ENCODE data around the gene SMC5.

SMC5 gene

DNA sequence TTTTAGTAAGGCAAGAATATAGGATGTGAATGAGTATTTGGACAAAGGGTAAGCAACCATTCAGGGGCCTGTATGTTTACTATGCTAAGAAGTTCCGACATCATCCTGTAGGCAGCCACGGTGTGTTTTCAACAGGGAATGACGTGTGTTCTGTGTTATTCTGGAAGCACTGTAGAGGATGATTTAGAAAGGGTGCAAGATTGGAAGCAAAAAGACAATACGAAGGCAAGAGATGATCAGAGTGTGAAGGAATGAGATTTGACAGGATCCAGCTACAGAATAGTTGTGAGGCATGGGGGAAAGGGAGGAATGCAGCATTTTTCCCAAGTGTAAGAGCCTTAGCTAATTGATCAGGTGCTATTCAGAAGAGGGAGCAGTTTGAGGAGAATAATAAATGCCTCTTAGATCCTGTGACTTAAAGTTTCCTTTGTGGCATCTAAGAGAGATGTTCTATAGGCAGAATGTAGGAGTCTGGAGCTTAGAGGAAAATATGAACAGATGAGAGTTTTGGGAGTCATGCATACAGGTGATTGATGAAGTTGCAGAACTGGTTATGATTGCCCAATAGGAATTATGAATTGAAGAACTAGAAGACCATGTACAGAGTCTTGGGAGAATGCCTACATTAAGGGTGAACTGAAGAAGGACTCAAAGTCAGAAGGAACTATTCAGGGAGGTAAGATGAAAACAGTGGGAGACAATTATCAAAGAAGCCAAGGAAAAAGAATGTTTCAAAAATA, 2.5 kb downstream of the SMC5 start:
- in situ Hi-C loops (cut with HindIII; ENCODE audit: low sequenced_read_pairs): no loop called here
- no peak for DNase-seq (ENCODE audit: low read depth, low spot score)
- H3K4me3 ChIP-seq (ENCODE audit: low read depth, low read length): no peak overlapping the region
- TF ChIP-seq, protein P1, sequence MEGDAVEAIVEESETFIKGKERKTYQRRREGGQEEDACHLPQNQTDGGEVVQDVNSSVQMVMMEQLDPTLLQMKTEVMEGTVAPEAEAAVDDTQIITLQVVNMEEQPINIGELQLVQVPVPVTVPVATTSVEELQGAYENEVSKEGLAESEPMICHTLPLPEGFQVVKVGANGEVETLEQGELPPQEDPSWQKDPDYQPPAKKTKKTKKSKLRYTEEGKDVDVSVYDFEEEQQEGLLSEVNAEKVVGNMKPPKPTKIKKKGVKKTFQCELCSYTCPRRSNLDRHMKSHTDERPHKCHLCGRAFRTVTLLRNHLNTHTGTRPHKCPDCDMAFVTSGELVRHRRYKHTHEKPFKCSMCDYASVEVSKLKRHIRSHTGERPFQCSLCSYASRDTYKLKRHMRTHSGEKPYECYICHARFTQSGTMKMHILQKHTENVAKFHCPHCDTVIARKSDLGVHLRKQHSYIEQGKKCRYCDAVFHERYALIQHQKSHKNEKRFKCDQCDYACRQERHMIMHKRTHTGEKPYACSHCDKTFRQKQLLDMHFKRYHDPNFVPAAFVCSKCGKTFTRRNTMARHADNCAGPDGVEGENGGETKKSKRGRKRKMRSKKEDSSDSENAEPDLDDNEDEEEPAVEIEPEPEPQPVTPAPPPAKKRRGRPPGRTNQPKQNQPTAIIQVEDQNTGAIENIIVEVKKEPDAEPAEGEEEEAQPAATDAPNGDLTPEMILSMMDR (IDR thresholded peaks at IDR 0.05; ENCODE audit: low read depth, low read length): no peak

DNA sequence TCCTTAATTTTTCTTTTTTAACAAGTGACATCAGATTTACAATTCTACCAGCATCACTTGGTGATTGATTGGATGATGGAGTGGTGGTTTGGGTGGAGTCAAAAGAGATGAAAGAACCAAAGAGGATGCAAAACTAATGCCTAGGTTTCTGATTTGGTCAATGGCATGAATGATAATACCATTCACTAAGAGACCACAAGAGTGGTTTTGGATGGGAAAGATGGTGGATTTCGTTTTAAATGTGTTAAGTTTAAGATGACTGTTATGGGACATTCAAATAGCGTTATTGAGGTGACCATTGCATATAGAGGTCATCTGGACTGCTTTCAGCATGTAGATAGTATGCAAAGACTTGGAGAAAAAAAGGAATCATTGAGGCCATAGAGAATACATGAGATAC, 3.6 kb downstream of the SMC5 start:
- DNase-seq (ENCODE audit: low read depth, low spot score): no peak
- H3K4me3 ChIP-seq (ENCODE audit: low read depth, low read length): no peak overlapping the region
- TF ChIP-seq, protein P1 (IDR thresholded peaks at IDR 0.05; ENCODE audit: low read depth, low read length): no peak
- in situ Hi-C loops (cut with HindIII; ENCODE audit: low sequenced_read_pairs): no loop called here

DNA sequence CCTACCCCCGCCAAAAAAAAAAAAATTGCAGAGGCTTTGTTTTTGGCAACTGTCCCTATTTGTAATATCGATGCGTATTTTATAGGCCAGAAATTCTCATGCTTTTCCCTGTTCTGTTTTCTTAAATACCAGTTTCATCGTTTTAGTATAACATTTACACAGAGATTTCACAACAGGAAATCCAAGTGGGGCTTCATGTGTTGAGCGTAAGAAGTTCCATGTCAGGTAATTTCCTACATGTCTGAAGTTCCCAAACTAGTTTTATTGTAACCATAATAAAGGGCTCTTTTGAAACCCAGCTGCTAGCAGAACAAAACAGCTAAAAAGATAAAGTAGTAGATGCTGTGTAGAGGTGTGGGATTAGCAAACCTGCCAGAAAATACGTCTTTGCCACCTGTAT, 4.2 kb downstream of the SMC5 start:
- in situ Hi-C loops (cut with HindIII; ENCODE audit: low sequenced_read_pairs): no loop called here
- no peak for DNase-seq (ENCODE audit: low read depth, low spot score)
- TF ChIP-seq, protein P1 (IDR thresholded peaks at IDR 0.05; ENCODE audit: low read depth, low read length): no peak
- H3K4me3 ChIP-seq (ENCODE audit: low read depth, low read length): no peak overlapping the region

DNA sequence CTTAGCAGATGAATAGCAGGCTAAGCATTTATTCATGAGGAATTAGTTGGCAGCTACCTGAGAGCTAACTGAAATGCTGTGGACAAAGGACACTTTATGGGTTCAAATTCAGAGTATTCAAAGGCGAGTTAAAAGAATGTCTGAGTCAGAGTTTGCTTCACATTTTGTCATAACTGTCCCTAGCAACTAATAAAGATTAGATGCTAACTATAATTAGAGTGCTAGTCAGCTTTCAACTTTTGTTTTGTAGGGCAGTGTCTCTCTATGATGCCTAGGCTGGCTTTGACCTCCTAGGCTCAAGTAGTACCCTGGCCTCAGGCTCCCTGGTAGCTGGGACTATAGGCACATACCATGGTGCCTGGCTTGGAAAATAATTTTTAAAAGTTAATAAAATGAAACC, 4.6 kb downstream of the SMC5 start:
- peak; percentile 38 for DNase-seq (ENCODE audit: low read depth, low spot score)
- TF ChIP-seq, protein P1 (IDR thresholded peaks at IDR 0.05; ENCODE audit: low read depth, low read length): no peak
- in situ Hi-C loops (cut with HindIII; ENCODE audit: low sequenced_read_pairs): no loop called here
- no peak overlapping the region for H3K4me3 ChIP-seq (ENCODE audit: low read depth, low read length)

DNA sequence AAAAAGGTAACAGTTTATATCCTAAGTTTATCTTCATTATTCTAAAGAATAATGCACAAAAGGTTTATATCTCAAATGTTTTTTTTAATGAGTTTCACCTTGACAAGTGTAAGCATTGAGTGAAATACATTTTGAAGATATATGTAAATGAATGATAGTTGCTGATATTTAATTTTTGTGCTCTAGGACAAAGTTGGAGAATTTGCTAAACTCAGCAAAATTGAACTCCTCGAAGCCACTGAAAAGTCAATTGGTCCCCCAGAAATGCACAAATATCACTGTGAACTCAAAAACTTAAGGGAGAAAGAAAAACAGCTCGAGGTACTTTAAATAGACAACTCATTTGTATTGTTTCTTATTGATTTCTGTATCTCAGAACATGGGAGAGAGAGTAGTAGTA, 19.5 kb downstream of the SMC5 start:
- no peak overlapping the region for H3K4me3 ChIP-seq (ENCODE audit: low read depth, low read length)
- DNase-seq (ENCODE audit: low read depth, low spot score): no peak
- in situ Hi-C loops (cut with HindIII; ENCODE audit: low sequenced_read_pairs): no loop called here
- TF ChIP-seq, protein P1 (IDR thresholded peaks at IDR 0.05; ENCODE audit: low read depth, low read length): no peak

DNA sequence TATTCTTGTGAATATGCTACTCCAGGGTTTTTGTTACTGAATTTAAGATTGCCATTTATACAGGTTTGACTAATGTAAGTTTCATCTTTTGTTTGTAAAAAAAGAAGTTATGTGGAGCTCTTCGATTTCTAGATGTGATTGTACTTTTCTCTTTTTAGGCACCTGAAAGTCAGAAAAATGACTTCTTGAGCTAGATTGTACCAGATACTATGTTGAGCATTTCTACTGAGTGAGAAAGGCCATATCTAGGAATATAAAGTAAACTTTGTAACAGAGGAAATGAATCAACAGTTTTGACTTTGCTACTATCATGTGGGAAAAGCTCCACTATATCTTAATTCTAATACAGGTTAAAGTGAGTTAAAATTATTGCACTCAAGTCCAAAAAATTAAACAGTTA, 25.1 kb downstream of the SMC5 start:
- no peak overlapping the region for H3K4me3 ChIP-seq (ENCODE audit: low read depth, low read length)
- no peak for DNase-seq (ENCODE audit: low read depth, low spot score)
- in situ Hi-C loops (cut with HindIII; ENCODE audit: low sequenced_read_pairs): no loop called here
- TF ChIP-seq, protein P1 (IDR thresholded peaks at IDR 0.05; ENCODE audit: low read depth, low read length): no peak
